GM12801 (cell line): ENCODE results near the gene SULT1C3.

Experiments used
- CTCF ChIP-seq: IDR thresholded peaks from one replicate; pipeline ENCODE4 v1.5.1; 2011; ENCODE audit warnings: control low read depth; ENCODE audit not compliant: insufficient read length; ENCODE audit errors: extremely low read depth

Gene SULT1C3

GRCh38 chr2:108263401-108263800 lies 23.6 kb downstream of the SULT1C3 start:
- no peak for TF ChIP-seq CTCF

GRCh38 chr2:108266218-108266617 lies 26.4 kb downstream of the SULT1C3 start:
- no peak for TF ChIP-seq CTCF

GRCh38 chr2:108267101-108267500 lies 27.3 kb downstream of the SULT1C3 start:
- no peak for TF ChIP-seq CTCF

- no peak for TF ChIP-seq CTCF
Measured at GRCh38 chr2:108268001-108268400, 28.2 kb downstream of the SULT1C3 start.

- no peak for TF ChIP-seq CTCF
Measured at GRCh38 chr2:108270346-108270745, 30.6 kb downstream of the SULT1C3 start.

- no peak for TF ChIP-seq CTCF
Measured at GRCh38 chr2:108270768-108271506, 31.2 kb downstream of the SULT1C3 start.

- no peak for TF ChIP-seq CTCF
Measured at GRCh38 chr2:108271691-108272253, 32.0 kb downstream of the SULT1C3 start.
